Progenitor cell of endocrine pancreas (in vitro differentiated cells): Measurements from ENCODE around the gene UST. TPM values are rescaled to one million over a fixed set of nuclear protein-coding genes. Genes with fewer than 3 reads are reported as not detected.

Source experiments
- DNase-seq: peaks from one replicate; pipeline ENCODE4 v3.0.0; 2021; ENCODE audit warnings: low spot score; ENCODE audit not compliant: unreplicated experiment
- H3K27ac Mint-ChIP-seq: 2 replicates; pipeline ENCODE4 v1.8.0; 2021; ENCODE audit warnings: mild to moderate bottlenecking, moderate library complexity, mixed read lengths
- H3K27me3 Mint-ChIP-seq: 2 replicates; pipeline ENCODE4 v1.8.0; 2021; ENCODE audit warnings: mixed read lengths
- H3K36me3 Mint-ChIP-seq: 2 replicates; pipeline ENCODE4 v1.8.0; 2022; ENCODE audit warnings: mixed read lengths; ENCODE audit not compliant: insufficient read depth
- H3K4me1 Mint-ChIP-seq: 2 replicates; pipeline ENCODE4 v1.8.0; 2021; ENCODE audit warnings: low read depth, mixed read lengths
- H3K4me3 Mint-ChIP-seq: 2 replicates; pipeline ENCODE4 v1.8.0; 2021; ENCODE audit warnings: low read depth, mild to moderate bottlenecking, moderate library complexity, mixed read lengths
- H3K9me3 Mint-ChIP-seq: 2 replicates; pipeline ENCODE4 v1.8.0; 2021; ENCODE audit warnings: low read depth, mixed read lengths
- CTCF ChIP-seq: fragments of 200-600 bp; sonication (generic); IDR thresholded peaks from one replicate; pipeline ENCODE4 v1.5.0; 2021; ENCODE audit warnings: antibody characterized with exemption, mild to moderate bottlenecking; ENCODE audit not compliant: unreplicated experiment
- total RNA-seq: library from RNA; stranded (reverse); gene quantifications from 2 replicates; pipeline ENCODE4 v1.2.1, GENCODE V29; 2021

The UST gene
- total RNA-seq, 1 donor from 2014 or later: 2.9 TPM

- H3K9me3 Mint-ChIP-seq: peaks cover 7% of the 10 kb centered on the region
- DNase-seq: no peak
- H3K36me3 Mint-ChIP-seq: no peaks in the 10 kb centered on the region
- TF ChIP-seq CTCF: no peak
- no peak overlapping the region for H3K4me3 Mint-ChIP-seq
- peaks cover 22% of the 10 kb centered on the region for H3K27me3 Mint-ChIP-seq
- peaks cover 4% of the 10 kb centered on the region for H3K4me1 Mint-ChIP-seq
- H3K27ac Mint-ChIP-seq: no peak overlapping the region
Observed at GRCh38 chr6:149107520-149107919, 360.7 kb downstream of the UST start.

- H3K27ac Mint-ChIP-seq: no peak overlapping the region
- peaks cover 22% of the 10 kb centered on the region for H3K27me3 Mint-ChIP-seq
- H3K4me3 Mint-ChIP-seq: no peak overlapping the region
- H3K36me3 Mint-ChIP-seq: no peaks in the 10 kb centered on the region
- DNase-seq: no peak
- TF ChIP-seq CTCF: no peak
- peaks cover under 1% of the 10 kb centered on the region for H3K4me1 Mint-ChIP-seq
- peaks cover 9% of the 10 kb centered on the region for H3K9me3 Mint-ChIP-seq
Observed at GRCh38 chr6:149108038-149108748, 361.4 kb downstream of the UST start.

- Mint-ChIP-seq H3K27me3 (peaks cover 22% of the 10 kb centered on the region), H3K36me3 (no peaks in the 10 kb centered on the region), H3K9me3 (peaks cover 7% of the 10 kb centered on the region), H3K27ac (no peak overlapping the region), H3K4me3 (no peak overlapping the region), H3K4me1 (no peaks in the 10 kb centered on the region)
- TF ChIP-seq CTCF: no peak
- no peak for DNase-seq
Observed at GRCh38 chr6:149108749-149109100, 361.9 kb downstream of the UST start.

GRCh38 chr6:149109397-149110070, 362.7 kb downstream of the UST start:
- peaks cover 7% of the 10 kb centered on the region for H3K9me3 Mint-ChIP-seq

DNA sequence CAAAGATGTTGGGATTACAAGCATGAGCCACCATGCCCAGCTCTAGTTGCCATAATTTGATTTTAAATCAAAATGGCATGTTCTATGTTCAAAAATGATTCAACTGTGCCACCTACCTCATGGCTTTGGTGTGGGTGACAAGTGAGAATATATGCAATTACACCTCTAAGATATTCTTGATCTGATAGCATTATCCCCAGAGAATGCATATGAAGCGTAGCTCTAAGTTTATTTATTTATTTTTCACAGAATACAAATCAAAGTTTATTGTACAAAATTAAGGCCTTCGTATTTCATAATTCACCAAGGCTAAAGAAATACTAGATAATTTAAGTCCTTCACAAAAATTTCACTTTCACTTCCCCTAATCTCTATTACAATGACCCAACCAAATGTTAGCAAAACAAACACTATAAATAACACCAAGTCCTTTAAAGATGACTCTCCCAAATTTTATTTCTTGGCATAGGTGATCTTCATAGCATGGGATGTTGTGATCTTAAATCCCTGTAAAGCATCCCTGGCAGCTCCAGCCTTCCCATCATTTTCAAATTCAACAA, 364.8 kb downstream of the UST start:
- Mint-ChIP-seq H3K4me1 (no peaks in the 10 kb centered on the region), H3K36me3 (no peaks in the 10 kb centered on the region), H3K27ac (no peak overlapping the region), H3K4me3 (no peak overlapping the region), H3K27me3 (peaks cover 22% of the 10 kb centered on the region), H3K9me3 (peaks cover 7% of the 10 kb centered on the region)
- no peak for DNase-seq
- no peak for TF ChIP-seq CTCF

More at GRCh38 chr6:149109397-149110070, 362.7 kb downstream of the UST start:
- Mint-ChIP-seq H3K4me1 (no peaks in the 10 kb centered on the region), H3K27ac (no peak overlapping the region), H3K36me3 (no peaks in the 10 kb centered on the region), H3K4me3 (no peak overlapping the region), H3K27me3 (peaks cover 22% of the 10 kb centered on the region)
- no peak for TF ChIP-seq CTCF
- no peak for DNase-seq
